HCT116 (cell line): ENCODE results near the gene CALN1.

Experiments used
- CBX3 ChIP-seq: IDR thresholded peaks from 2 replicates; pipeline ENCODE4 v1.6.1; 2012; ENCODE audit warnings: low read depth
- CEBPB ChIP-seq: IDR thresholded peaks from 2 replicates; pipeline ENCODE4 v1.6.1; 2012; ENCODE audit warnings: low read depth
- CTCF ChIP-seq, 3 experiments: fragments of 200-600 bp in 1 of 3; sonication (generic) in 1 of 3; IDR thresholded peaks in 2 of 3; conservative IDR thresholded peaks in 1 of 3; 2 replicates each; pipeline ENCODE4 v1.5.1; 2012 to 2017; ENCODE audit warnings: low read depth in 2 of 3, low read length in 2 of 3, antibody characterized with exemption in 1 of 3, borderline replicate concordance in 1 of 3, control low read depth in 1 of 3, mild to moderate bottlenecking in 1 of 3, mixed read lengths in 1 of 3, mixed run types in 1 of 3, moderate library complexity in 1 of 3; ENCODE audit not compliant: insufficient read depth in 1 of 3
- EGR1 ChIP-seq: IDR thresholded peaks from 2 replicates; pipeline ENCODE4 v1.6.1; 2012; ENCODE audit warnings: low read depth
- EZH2 ChIP-seq: fragments of 200-600 bp; sonication (generic); IDR thresholded peaks from 2 replicates; pipeline ENCODE4 v1.6.1; 2017; ENCODE audit warnings: antibody characterized with exemption, mixed run types
- EZH2phosphoT487 ChIP-seq: fragments of 200-600 bp; IDR thresholded peaks from 2 replicates; pipeline ENCODE4 v1.6.1; 2018; ENCODE audit warnings: antibody characterized with exemption, borderline replicate concordance
- MAX ChIP-seq: IDR thresholded peaks from 2 replicates; pipeline ENCODE4 v1.6.1; 2012
- POLR2A ChIP-seq: IDR thresholded peaks from 2 replicates; pipeline ENCODE4 v1.7.0; 2011; ENCODE audit warnings: borderline replicate concordance; ENCODE audit not compliant: insufficient read depth, insufficient read length; ENCODE audit errors: extremely low read depth
- POLR2AphosphoS5 ChIP-seq: IDR thresholded peaks from 2 replicates; pipeline ENCODE4 v1.6.1; 2011; ENCODE audit warnings: mild to moderate bottlenecking, low read depth, low read length, moderate library complexity
- RAD21 ChIP-seq: IDR thresholded peaks from 2 replicates; pipeline ENCODE4 v1.6.1; 2012; ENCODE audit warnings: low read depth, mild to moderate bottlenecking
- REST ChIP-seq: IDR thresholded peaks from 2 replicates; pipeline ENCODE4 v1.6.1; 2012; ENCODE audit warnings: low read depth
- ZFX ChIP-seq: fragments of 450-650 bp; IDR thresholded peaks from 2 replicates; pipeline ENCODE4 v1.6.1; 2017

GRCh38 chr7:72080341-72080766 is 331.8 kb downstream of the CALN1 start:
- no peak for TF ChIP-seq EZH2
- no peak for TF ChIP-seq RAD21
- TF ChIP-seq CBX3, result no peak
- TF ChIP-seq POLR2AphosphoS5, result no peak
- no peak for TF ChIP-seq CTCF (IDR thresholded peaks at IDR 0.05 in 2 of 3, conservative IDR thresholded peaks at IDR 0.05 in 1 of 3; ENCODE audit: borderline replicate concordance in 1 of 3, insufficient read depth in 1 of 3, low read depth in 2 of 3, low read length in 2 of 3)
- TF ChIP-seq MAX, result no peak
- TF ChIP-seq EGR1, result no peak
- no peak for TF ChIP-seq REST
- TF ChIP-seq POLR2A, result no peak
- no peak for TF ChIP-seq ZFX
- TF ChIP-seq EZH2phosphoT487, result no peak
- TF ChIP-seq CEBPB, result no peak
